HCT116 (cell line): Measurements from ENCODE around the gene ITPK1.

Experiments
- CBX3 ChIP-seq: IDR thresholded peaks from 2 replicates; pipeline ENCODE4 v1.6.1; 2012; ENCODE audit warnings: low read depth
- CTCF ChIP-seq, 3 experiments: fragments of 200-600 bp in 1 of 3; sonication (generic) in 1 of 3; IDR thresholded peaks in 2 of 3; conservative IDR thresholded peaks in 1 of 3; 2 replicates each; pipeline ENCODE4 v1.5.1; 2012 to 2017; ENCODE audit warnings: low read depth in 2 of 3, low read length in 2 of 3, antibody characterized with exemption in 1 of 3, borderline replicate concordance in 1 of 3, control low read depth in 1 of 3, mild to moderate bottlenecking in 1 of 3, mixed read lengths in 1 of 3, mixed run types in 1 of 3, moderate library complexity in 1 of 3; ENCODE audit not compliant: insufficient read depth in 1 of 3
- ELF1 ChIP-seq: IDR thresholded peaks from 2 replicates; pipeline ENCODE4 v1.6.1; 2012; ENCODE audit warnings: low read depth, borderline replicate concordance
- EZH2 ChIP-seq: fragments of 200-600 bp; sonication (generic); IDR thresholded peaks from 2 replicates; pipeline ENCODE4 v1.6.1; 2017; ENCODE audit warnings: antibody characterized with exemption, mixed run types
- EZH2phosphoT487 ChIP-seq: fragments of 200-600 bp; IDR thresholded peaks from 2 replicates; pipeline ENCODE4 v1.6.1; 2018; ENCODE audit warnings: antibody characterized with exemption, borderline replicate concordance
- FOSL1 ChIP-seq: IDR thresholded peaks from 2 replicates; pipeline ENCODE4 v1.6.1; 2012; ENCODE audit warnings: low read depth
- JUND ChIP-seq: IDR thresholded peaks from 2 replicates; pipeline ENCODE4 v1.6.1; 2012
- MAX ChIP-seq: IDR thresholded peaks from 2 replicates; pipeline ENCODE4 v1.6.1; 2012
- POLR2A ChIP-seq: IDR thresholded peaks from 2 replicates; pipeline ENCODE4 v1.7.0; 2011; ENCODE audit warnings: borderline replicate concordance; ENCODE audit not compliant: insufficient read depth, insufficient read length; ENCODE audit errors: extremely low read depth
- POLR2AphosphoS5 ChIP-seq: IDR thresholded peaks from 2 replicates; pipeline ENCODE4 v1.6.1; 2011; ENCODE audit warnings: mild to moderate bottlenecking, low read depth, low read length, moderate library complexity
- REST ChIP-seq: IDR thresholded peaks from 2 replicates; pipeline ENCODE4 v1.6.1; 2012; ENCODE audit warnings: low read depth
- SP1 ChIP-seq: IDR thresholded peaks from 2 replicates; pipeline ENCODE4 v1.6.1; 2012; ENCODE audit warnings: low read depth
- ZFX ChIP-seq: fragments of 450-650 bp; IDR thresholded peaks from 2 replicates; pipeline ENCODE4 v1.6.1; 2017
- ZNF274 ChIP-seq: fragments of 200-500 bp; sonication (Bioruptor generic); IDR thresholded peaks from 2 replicates; pipeline ENCODE4 v1.6.1; 2014; ENCODE audit warnings: mild to moderate bottlenecking, low read depth, low read length, inconsistent platforms

- TF ChIP-seq POLR2A (no peak), REST (no peak), CTCF (IDR thresholded peaks at IDR 0.05 in 2 of 3, conservative IDR thresholded peaks at IDR 0.05 in 1 of 3; ENCODE audit: borderline replicate concordance in 1 of 3, insufficient read depth in 1 of 3, low read depth in 2 of 3, low read length in 2 of 3) (no peak), CBX3 (no peak), ZFX (no peak), ELF1 (no peak), EZH2 (no peak), SP1 (no peak), JUND (no peak), ZNF274 (no peak), EZH2phosphoT487 (no peak), FOSL1 (no peak), MAX (no peak), POLR2AphosphoS5 (no peak)
Measured at GRCh38 chr14:93047157-93047556, 68.6 kb downstream of the ITPK1 start.
